CMK (cell line): ENCODE results near the gene CTAGE6.
"Not testable (repeated sequence)": the region's sequence is repeated elsewhere in the genome, so short reads cannot be mapped to it uniquely, and the experiment has no call there.

Source experiments
- DNase-seq: peaks from one replicate; pipeline ENCODE4 v3.0.0-alpha.2; 2010; ENCODE audit warnings: low read depth

The CTAGE6 gene

DNA sequence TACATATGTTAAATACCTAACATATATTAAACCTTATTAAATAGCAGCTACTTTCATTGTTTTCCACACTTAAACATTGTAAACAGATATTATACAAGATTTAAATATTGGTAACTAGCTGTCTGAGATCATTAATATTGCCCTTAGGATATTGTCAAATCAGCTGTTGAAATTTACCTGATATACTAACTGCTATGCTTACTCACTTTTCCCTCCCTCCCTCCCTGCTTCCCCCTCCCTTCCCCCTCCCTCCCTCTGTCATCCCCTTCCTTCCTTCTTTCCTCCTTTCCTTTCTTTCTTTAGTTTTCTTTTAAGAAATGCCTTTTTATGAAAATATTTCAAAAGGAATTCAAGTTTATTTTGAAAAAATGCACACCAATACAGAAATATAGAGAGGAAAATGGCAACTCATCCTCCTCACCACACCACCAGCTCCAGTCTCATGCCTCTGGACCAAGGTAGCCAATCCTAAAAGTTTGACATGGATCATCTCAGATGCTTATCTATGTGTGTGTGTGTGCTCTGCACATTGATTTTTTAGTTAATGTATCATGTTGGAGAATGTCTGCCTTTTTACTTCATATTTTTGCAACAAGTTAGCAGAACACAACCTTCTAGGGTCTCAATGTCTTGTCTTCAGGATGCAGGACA is 41.8 kb downstream of the CTAGE6 start:
- DNase-seq = not testable (repeated sequence)

DNA sequence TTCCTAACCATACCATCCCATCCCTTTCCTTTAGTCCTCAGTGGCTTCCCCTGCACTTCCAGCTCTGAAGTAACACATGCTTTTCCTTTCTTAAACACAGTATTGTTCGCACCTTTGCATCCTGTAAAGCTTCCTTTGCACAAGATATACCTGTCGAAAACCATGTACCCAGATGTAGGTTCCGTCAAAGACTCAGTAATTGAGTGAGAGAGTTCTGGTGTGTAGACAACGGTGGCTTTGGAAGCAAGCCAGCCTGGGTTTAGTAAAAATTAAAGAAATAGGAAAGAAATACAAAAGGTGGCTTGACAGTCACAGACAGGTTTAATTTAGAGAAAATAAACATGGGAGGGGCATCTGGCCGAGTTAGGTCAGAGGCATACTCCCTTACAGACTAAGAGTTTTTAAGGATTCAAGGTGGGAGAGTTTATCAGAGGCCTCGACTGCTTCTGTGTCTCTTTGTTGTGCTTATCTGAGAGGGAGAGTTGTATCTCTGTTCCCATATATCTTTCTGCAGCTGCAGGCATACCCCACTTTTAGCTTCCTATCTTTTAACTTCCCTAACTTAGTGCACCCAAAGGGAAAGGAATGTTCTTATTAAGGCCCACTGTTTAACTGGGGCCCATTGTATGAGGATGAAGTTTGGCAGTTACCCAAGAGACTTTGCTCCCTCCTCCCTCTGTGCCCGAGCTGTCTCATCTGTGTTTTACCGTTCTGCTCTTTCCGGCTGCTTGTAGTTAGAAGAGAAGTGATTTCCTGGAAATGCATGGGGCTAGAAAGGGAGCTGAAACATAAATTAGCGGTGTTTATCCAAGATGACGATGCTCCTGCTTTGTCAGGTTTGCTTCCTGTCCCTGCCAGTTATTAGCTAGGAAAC is 42.7 kb downstream of the CTAGE6 start:
- DNase-seq = not testable (repeated sequence)

DNA sequence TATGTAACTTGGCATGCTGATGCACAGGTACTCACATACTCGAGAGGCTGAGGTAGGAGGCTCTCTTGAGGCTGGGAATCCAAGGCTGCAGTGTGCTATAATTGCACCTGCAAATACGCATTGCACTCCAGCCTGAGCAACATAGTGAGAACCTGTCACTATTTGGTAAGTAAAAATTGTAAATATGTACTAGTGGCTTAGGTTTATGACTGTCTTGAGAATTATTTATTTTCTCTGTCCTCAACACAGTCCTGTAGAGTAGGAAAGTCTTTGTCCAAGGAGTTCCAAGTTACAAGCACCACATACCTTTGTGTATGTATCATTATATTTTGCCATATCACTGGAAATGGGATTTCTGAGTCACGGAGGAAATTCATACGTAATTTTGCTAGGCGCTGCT is 45.1 kb downstream of the CTAGE6 start:
- DNase-seq = not testable (repeated sequence)

DNA sequence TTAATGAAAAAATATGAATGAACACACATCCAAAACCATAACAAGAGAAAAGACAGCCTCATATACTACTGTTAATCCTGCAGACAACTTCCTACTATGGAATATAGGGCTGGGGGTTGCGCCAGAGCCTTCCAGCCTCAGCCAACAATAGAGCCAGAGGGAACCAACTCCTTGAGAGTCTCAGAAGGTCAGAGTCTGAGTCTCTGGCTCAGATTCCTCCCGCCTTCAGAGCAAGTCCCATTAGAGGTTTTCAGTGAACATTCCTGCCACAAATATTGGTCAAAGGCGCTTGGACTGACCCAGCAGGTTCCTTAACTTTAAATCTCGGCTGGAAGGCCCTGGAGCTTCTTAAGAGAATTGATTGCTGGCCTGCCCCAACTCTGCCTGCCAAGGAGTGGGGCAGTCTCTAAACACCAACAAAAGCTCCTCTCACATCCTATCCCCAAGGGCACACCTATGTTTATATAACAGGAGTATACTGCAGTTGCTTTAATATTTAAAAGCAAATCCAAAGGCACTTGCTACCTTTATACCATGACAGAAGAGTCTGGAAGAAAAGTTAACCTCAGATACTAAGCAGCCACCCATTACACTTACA is 45.7 kb downstream of the CTAGE6 start:
- DNase-seq = not testable (repeated sequence)

DNA sequence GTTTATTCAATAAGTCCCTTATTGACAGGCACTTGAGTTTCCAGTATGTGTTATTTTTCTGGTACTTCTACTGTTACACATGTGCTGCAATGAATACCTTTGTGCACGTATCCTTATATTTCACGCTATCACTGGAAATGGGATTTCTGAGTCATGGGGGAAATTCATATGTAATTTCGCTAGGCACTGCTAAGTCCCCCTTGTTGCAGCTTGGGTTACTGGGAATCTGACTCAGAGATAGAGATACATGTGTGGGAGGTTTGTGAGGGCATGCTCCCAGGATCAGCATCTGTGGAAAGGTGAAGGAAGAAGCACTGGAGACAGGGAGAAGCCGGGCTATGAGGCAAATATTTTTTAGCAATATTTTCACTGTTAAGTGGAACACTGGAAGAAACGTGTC is 47.6 kb downstream of the CTAGE6 start:
- DNase-seq = not testable (repeated sequence)
